GM18505 (cell line): ENCODE measurements around the gene UNC5C.

ENCODE experiments used
- ATAC-seq: cut with Tn5 transposase; IDR thresholded peaks from one replicate; pipeline ENCODE4 v1.9.1; 2021; ENCODE audit not compliant: unreplicated experiment
- POLR2A ChIP-seq: IDR thresholded peaks from 4 replicates; pipeline ENCODE4 v1.6.1; 2011; ENCODE audit warnings: borderline replicate concordance; ENCODE audit not compliant: insufficient read depth, insufficient read length; ENCODE audit errors: extremely low read depth

The UNC5C gene

GRCh38 chr4:95250544-95251137, 298.1 kb downstream of the UNC5C start:
- TF ChIP-seq POLR2A: no peak
- ATAC-seq: no peak

- no peak for TF ChIP-seq POLR2A
- no peak for ATAC-seq
These were observed 299.2 kb downstream of the UNC5C start for GRCh38 chr4:95249426-95250021.

GRCh38 chr4:95248720-95249425, 299.9 kb downstream of the UNC5C start:
- ATAC-seq: no peak
- no peak for TF ChIP-seq POLR2A

- TF ChIP-seq POLR2A: no peak
- no peak for ATAC-seq
These were observed 304.9 kb downstream of the UNC5C start for GRCh38 chr4:95243892-95244291.

GRCh38 chr4:95238554-95238953, 310.2 kb downstream of the UNC5C start:
- no peak for TF ChIP-seq POLR2A
- ATAC-seq: no peak

- ATAC-seq: no peak
- no peak for TF ChIP-seq POLR2A
These were observed 316.2 kb downstream of the UNC5C start for GRCh38 chr4:95232358-95233156.

- no peak for ATAC-seq
- no peak for TF ChIP-seq POLR2A
These were observed 317.1 kb downstream of the UNC5C start for GRCh38 chr4:95231681-95232080.

- no peak for TF ChIP-seq POLR2A
- no peak for ATAC-seq
These were observed 322.9 kb downstream of the UNC5C start for GRCh38 chr4:95225849-95226248.

- ATAC-seq: no peak
- no peak for TF ChIP-seq POLR2A
These were observed 324.4 kb downstream of the UNC5C start for GRCh38 chr4:95224402-95224801.

GRCh38 chr4:95220205-95221175, 328.3 kb downstream of the UNC5C start:
- no peak for TF ChIP-seq POLR2A
- ATAC-seq: no peak

GRCh38 chr4:95219109-95219508, 329.7 kb downstream of the UNC5C start:
- no peak for ATAC-seq
- TF ChIP-seq POLR2A: no peak

- no peak for ATAC-seq
- TF ChIP-seq POLR2A: no peak
These were observed 331.6 kb downstream of the UNC5C start for GRCh38 chr4:95217197-95217596.
